Progenitor cell of endocrine pancreas (in vitro differentiated cells): ENCODE measurements around the gene POLE4. TPM values are rescaled to one million over a fixed set of nuclear protein-coding genes. Genes with fewer than 3 reads are reported as not detected.

Source experiments
- DNase-seq: peaks from one replicate; pipeline ENCODE4 v3.0.0; 2021; ENCODE audit warnings: low spot score; ENCODE audit not compliant: unreplicated experiment
- H3K27ac Mint-ChIP-seq: 2 replicates; pipeline ENCODE4 v1.8.0; 2021; ENCODE audit warnings: mild to moderate bottlenecking, moderate library complexity, mixed read lengths
- H3K27me3 Mint-ChIP-seq: 2 replicates; pipeline ENCODE4 v1.8.0; 2021; ENCODE audit warnings: mixed read lengths
- H3K36me3 Mint-ChIP-seq: 2 replicates; pipeline ENCODE4 v1.8.0; 2022; ENCODE audit warnings: mixed read lengths; ENCODE audit not compliant: insufficient read depth
- H3K4me1 Mint-ChIP-seq: 2 replicates; pipeline ENCODE4 v1.8.0; 2021; ENCODE audit warnings: low read depth, mixed read lengths
- H3K4me3 Mint-ChIP-seq: 2 replicates; pipeline ENCODE4 v1.8.0; 2021; ENCODE audit warnings: low read depth, mild to moderate bottlenecking, moderate library complexity, mixed read lengths
- H3K9me3 Mint-ChIP-seq: 2 replicates; pipeline ENCODE4 v1.8.0; 2021; ENCODE audit warnings: low read depth, mixed read lengths
- CTCF ChIP-seq: fragments of 200-600 bp; sonication (generic); IDR thresholded peaks from one replicate; pipeline ENCODE4 v1.5.0; 2021; ENCODE audit warnings: antibody characterized with exemption, mild to moderate bottlenecking; ENCODE audit not compliant: unreplicated experiment
- total RNA-seq: library from RNA; stranded (reverse); gene quantifications from 2 replicates; pipeline ENCODE4 v1.2.1, GENCODE V29; 2021

POLE4 gene
- total RNA-seq, 1 donor from 2014 or later = 27.7 TPM

DNA sequence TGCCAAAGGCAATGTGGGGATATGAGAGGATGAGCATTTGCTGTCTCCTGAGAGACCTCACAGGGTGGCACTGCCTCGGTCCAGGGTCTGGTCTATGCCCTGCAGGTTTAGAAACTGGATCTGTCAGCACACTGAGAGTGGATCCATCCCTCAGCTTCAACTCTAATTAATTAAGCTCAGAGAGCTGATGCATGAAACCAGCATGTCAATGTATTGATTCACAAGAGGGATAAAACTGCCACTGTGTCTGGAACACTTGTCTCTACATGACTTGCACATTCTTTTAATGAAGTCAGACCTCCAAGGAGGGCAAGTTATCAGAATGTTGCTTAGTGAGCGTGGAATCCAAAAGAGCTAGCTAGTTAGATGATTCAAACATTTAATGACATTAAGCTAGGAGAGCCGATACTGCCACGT, 22.5 kb upstream of the POLE4 start:
- peaks cover 14% of the 10 kb centered on the region for H3K4me1 Mint-ChIP-seq
- no peaks in the 10 kb centered on the region for H3K9me3 Mint-ChIP-seq
- peaks cover 4% of the 10 kb centered on the region for H3K36me3 Mint-ChIP-seq
- no peaks in the 10 kb centered on the region for H3K27me3 Mint-ChIP-seq
- TF ChIP-seq CTCF = no peak
- no peak overlapping the region for H3K4me3 Mint-ChIP-seq
- no peak for DNase-seq
- peak overlapping the region; percentile 56 for H3K27ac Mint-ChIP-seq

GRCh38 chr2:74937221-74937880, 21.1 kb upstream of the POLE4 start:
- TF ChIP-seq CTCF = no peak
- Mint-ChIP-seq H3K27me3 (no peaks in the 10 kb centered on the region), H3K4me1 (peaks cover 14% of the 10 kb centered on the region), H3K36me3 (no peaks in the 10 kb centered on the region), H3K27ac (no peak overlapping the region), H3K9me3 (no peaks in the 10 kb centered on the region), H3K4me3 (no peak overlapping the region)
- DNase-seq = no peak

DNA sequence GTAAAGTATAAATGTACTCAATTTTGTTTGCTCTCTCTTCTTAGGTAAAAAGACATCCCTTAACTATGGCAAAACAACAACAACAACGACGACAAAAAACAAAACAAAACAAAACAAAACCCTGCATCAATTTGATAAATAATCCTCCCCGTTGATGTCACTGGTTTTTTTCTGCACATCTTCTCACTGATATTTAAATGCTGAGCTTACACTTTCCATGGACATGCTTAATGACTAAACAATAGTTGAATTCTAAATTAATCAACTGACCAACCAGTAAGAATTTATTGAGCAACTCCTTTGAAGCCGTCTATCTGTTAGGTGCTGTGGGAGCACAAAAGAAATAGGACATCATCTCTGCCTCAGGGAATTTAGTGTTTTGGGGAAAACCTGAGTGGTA, 20.2 kb upstream of the POLE4 start:
- Mint-ChIP-seq H3K4me3 (no peak overlapping the region), H3K4me1 (peaks cover 14% of the 10 kb centered on the region), H3K27me3 (no peaks in the 10 kb centered on the region), H3K9me3 (no peaks in the 10 kb centered on the region), H3K36me3 (no peaks in the 10 kb centered on the region), H3K27ac (no peak overlapping the region)
- DNase-seq = no peak
- no peak for TF ChIP-seq CTCF

DNA sequence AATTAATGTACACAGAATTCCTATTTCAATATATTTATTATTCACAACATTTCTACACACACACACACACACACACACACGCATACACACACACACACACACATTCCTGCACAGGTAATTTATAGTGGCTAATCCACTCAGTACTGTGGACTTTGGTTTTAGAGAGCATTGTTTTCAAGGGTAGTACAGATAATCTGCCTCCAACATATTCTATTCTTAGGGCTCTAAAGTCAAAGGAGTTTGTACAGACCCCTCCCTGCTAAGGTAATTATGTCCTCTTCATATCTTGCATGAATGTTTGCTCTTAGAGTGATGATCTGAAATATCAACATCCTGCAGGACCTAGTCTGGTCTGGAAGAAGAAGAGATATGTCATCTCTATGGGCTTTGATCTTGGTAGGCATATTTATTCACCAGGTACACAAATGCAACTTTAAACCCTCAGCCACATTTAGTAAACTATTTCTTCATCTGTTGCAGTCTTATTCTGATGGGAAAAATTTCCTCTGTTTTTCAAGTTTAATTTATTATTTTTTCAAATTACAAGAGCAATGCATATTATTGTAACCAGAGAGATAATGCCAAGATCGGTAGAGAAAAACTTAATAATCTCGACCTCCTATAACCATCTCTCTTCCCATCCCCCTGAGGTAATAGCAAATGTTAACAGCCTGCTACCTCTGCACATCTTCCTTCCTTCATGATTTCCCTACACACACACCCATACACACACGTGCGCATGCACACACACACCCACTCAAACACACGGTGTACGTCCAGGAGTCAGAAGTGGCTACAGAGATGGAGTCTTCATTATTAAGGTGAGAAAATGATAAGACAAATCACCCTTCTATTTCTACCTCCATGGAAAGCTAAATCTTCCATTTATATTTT, 18.3 kb upstream of the POLE4 start:
- H3K9me3 Mint-ChIP-seq = peaks cover 3% of the 10 kb centered on the region
- H3K4me3 Mint-ChIP-seq = no peak overlapping the region
- no peak for TF ChIP-seq CTCF
- H3K27ac Mint-ChIP-seq = no peak overlapping the region
- H3K4me1 Mint-ChIP-seq = peaks cover 13% of the 10 kb centered on the region
- DNase-seq = no peak
- H3K27me3 Mint-ChIP-seq = no peaks in the 10 kb centered on the region
- no peaks in the 10 kb centered on the region for H3K36me3 Mint-ChIP-seq

- no peak overlapping the region for H3K4me3 Mint-ChIP-seq
- H3K4me1 Mint-ChIP-seq = peaks cover 7% of the 10 kb centered on the region
- TF ChIP-seq CTCF = no peak
- H3K27me3 Mint-ChIP-seq = no peaks in the 10 kb centered on the region
- no peaks in the 10 kb centered on the region for H3K36me3 Mint-ChIP-seq
- no peak for DNase-seq
- H3K27ac Mint-ChIP-seq = no peak overlapping the region
- H3K9me3 Mint-ChIP-seq = peaks cover 3% of the 10 kb centered on the region
Observed at GRCh38 chr2:74941284-74941683, 17.2 kb upstream of the POLE4 start.
